Measurements from ENCODE around the gene CCDC197. TPM values are rescaled to one million over a fixed set of nuclear protein-coding genes. Genes with fewer than 3 reads are reported as not detected.

The CCDC197 gene
- total RNA-seq, 1 donor = not detected

DNA sequence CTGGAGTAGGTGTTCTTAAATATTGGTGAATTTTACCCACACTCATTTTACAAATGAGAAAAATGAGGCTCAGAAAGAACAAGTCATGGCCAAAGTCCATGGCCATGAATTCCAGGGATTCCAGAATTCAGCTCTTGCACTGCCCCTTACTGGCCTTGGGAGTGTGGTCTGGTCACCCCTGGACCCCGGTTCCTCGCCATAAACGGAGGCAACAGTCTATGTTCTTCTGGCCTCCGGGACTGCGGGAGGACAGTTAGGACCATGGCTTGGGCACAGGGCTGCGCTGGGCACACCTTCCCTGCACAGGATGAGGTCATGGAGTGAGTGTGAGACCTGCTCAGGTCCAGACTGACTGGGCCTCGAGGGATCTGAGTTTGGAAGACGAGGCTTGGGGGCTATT is 6.9 kb downstream of the CCDC197 start:
- Histone ChIP-seq H3K4me1 (ENCODE audit: insufficient read depth, low read length) (no peaks in the 10 kb centered on the region), H3K4me2 (ENCODE audit: insufficient read depth, low read length) (no peak overlapping the region), H3K9me3 (ENCODE audit: low read depth, low read length) (no peaks in the 10 kb centered on the region), H3K27me3 (ENCODE audit: insufficient read depth, low read length) (peaks cover 12% of the 10 kb centered on the region), H3K4me3 (ENCODE audit: insufficient read depth, low read length) (no peak overlapping the region), H3K79me2 (ENCODE audit: insufficient read depth, low read length) (no peaks in the 10 kb centered on the region), H2AFZ (ENCODE audit: low read length) (no peak overlapping the region), H4K20me1 (ENCODE audit: insufficient read depth, low read length) (no peaks in the 10 kb centered on the region), H3K27ac (ENCODE audit: low read depth, low read length) (no peak overlapping the region), H3K36me3 (ENCODE audit: insufficient read depth, low read length) (no peaks in the 10 kb centered on the region)
- TF ChIP-seq, protein P1, sequence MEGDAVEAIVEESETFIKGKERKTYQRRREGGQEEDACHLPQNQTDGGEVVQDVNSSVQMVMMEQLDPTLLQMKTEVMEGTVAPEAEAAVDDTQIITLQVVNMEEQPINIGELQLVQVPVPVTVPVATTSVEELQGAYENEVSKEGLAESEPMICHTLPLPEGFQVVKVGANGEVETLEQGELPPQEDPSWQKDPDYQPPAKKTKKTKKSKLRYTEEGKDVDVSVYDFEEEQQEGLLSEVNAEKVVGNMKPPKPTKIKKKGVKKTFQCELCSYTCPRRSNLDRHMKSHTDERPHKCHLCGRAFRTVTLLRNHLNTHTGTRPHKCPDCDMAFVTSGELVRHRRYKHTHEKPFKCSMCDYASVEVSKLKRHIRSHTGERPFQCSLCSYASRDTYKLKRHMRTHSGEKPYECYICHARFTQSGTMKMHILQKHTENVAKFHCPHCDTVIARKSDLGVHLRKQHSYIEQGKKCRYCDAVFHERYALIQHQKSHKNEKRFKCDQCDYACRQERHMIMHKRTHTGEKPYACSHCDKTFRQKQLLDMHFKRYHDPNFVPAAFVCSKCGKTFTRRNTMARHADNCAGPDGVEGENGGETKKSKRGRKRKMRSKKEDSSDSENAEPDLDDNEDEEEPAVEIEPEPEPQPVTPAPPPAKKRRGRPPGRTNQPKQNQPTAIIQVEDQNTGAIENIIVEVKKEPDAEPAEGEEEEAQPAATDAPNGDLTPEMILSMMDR (IDR thresholded peaks at IDR 0.05; ENCODE audit: extremely low read depth, low read depth, low read length) = no peak
- peak; percentile 85 for DNase-seq (ENCODE audit: insufficient read length, low spot score, missing footprints)

GRCh38 chr14:94005324-94006073 is 8.4 kb downstream of the CCDC197 start:
- TF ChIP-seq, protein P1 (IDR thresholded peaks at IDR 0.05; ENCODE audit: extremely low read depth, low read depth, low read length) = peak; percentile 48
- H3K4me2 ChIP-seq (ENCODE audit: insufficient read depth, low read length) = no peak overlapping the region
- H4K20me1 ChIP-seq (ENCODE audit: insufficient read depth, low read length) = no peaks in the 10 kb centered on the region
- H3K27ac ChIP-seq (ENCODE audit: low read depth, low read length) = no peak overlapping the region
- no peaks in the 10 kb centered on the region for H3K4me1 ChIP-seq (ENCODE audit: insufficient read depth, low read length)
- H3K27me3 ChIP-seq (ENCODE audit: insufficient read depth, low read length) = peaks cover 14% of the 10 kb centered on the region
- no peaks in the 10 kb centered on the region for H3K9me3 ChIP-seq (ENCODE audit: low read depth, low read length)
- no peak overlapping the region for H3K4me3 ChIP-seq (ENCODE audit: insufficient read depth, low read length)
- H3K79me2 ChIP-seq (ENCODE audit: insufficient read depth, low read length) = no peaks in the 10 kb centered on the region
- H3K36me3 ChIP-seq (ENCODE audit: insufficient read depth, low read length) = no peaks in the 10 kb centered on the region
- no peak overlapping the region for H2AFZ ChIP-seq (ENCODE audit: low read length)
- peak; percentile 89 for DNase-seq (ENCODE audit: insufficient read length, low spot score, missing footprints)

GRCh38 chr14:94008234-94008633 is 11.1 kb downstream of the CCDC197 start:
- Histone ChIP-seq H3K4me1 (ENCODE audit: insufficient read depth, low read length) (peaks cover 5% of the 10 kb centered on the region), H3K9me3 (ENCODE audit: low read depth, low read length) (no peaks in the 10 kb centered on the region)
- TF ChIP-seq, protein P1 (IDR thresholded peaks at IDR 0.05; ENCODE audit: extremely low read depth, low read depth, low read length) = no peak

GRCh38 chr14:94009767-94010166 is 12.7 kb downstream of the CCDC197 start:
- H2AFZ ChIP-seq (ENCODE audit: low read length) = no peak overlapping the region
- H3K9me3 ChIP-seq (ENCODE audit: low read depth, low read length) = no peaks in the 10 kb centered on the region
- H3K4me3 ChIP-seq (ENCODE audit: insufficient read depth, low read length) = no peak overlapping the region
- peaks cover 5% of the 10 kb centered on the region for H3K4me1 ChIP-seq (ENCODE audit: insufficient read depth, low read length)
- H3K4me2 ChIP-seq (ENCODE audit: insufficient read depth, low read length) = no peak overlapping the region
- H4K20me1 ChIP-seq (ENCODE audit: insufficient read depth, low read length) = no peaks in the 10 kb centered on the region
- no peaks in the 10 kb centered on the region for H3K79me2 ChIP-seq (ENCODE audit: insufficient read depth, low read length)
- peaks cover 15% of the 10 kb centered on the region for H3K27me3 ChIP-seq (ENCODE audit: insufficient read depth, low read length)
- TF ChIP-seq, protein P1 (IDR thresholded peaks at IDR 0.05; ENCODE audit: extremely low read depth, low read depth, low read length) = no peak
- H3K27ac ChIP-seq (ENCODE audit: low read depth, low read length) = no peak overlapping the region
- no peaks in the 10 kb centered on the region for H3K36me3 ChIP-seq (ENCODE audit: insufficient read depth, low read length)
- peak; percentile 85 for DNase-seq (ENCODE audit: insufficient read length, low spot score, missing footprints)

More at GRCh38 chr14:94008234-94008633, 11.1 kb downstream of the CCDC197 start:
- no peak overlapping the region for H3K4me3 ChIP-seq (ENCODE audit: insufficient read depth, low read length)
- H3K4me2 ChIP-seq (ENCODE audit: insufficient read depth, low read length) = no peak overlapping the region
- no peaks in the 10 kb centered on the region for H4K20me1 ChIP-seq (ENCODE audit: insufficient read depth, low read length)
- H3K36me3 ChIP-seq (ENCODE audit: insufficient read depth, low read length) = no peaks in the 10 kb centered on the region
- no peak overlapping the region for H2AFZ ChIP-seq (ENCODE audit: low read length)
- H3K27ac ChIP-seq (ENCODE audit: low read depth, low read length) = no peak overlapping the region
- peak; percentile 68 for DNase-seq (ENCODE audit: insufficient read length, low spot score, missing footprints)
- peaks cover 17% of the 10 kb centered on the region for H3K27me3 ChIP-seq (ENCODE audit: insufficient read depth, low read length)
- no peaks in the 10 kb centered on the region for H3K79me2 ChIP-seq (ENCODE audit: insufficient read depth, low read length)
